Measurements from ENCODE around the gene EFCAB9. TPM values are rescaled to one million over a fixed set of nuclear protein-coding genes. Genes with fewer than 3 reads are reported as not detected.
"Not testable (repeated sequence)": the region's sequence is repeated elsewhere in the genome, so short reads cannot be mapped to it uniquely, and the experiment has no call there.

The EFCAB9 gene
- total RNA-seq, 4 donors from 2014 or later, result not detected

DNA sequence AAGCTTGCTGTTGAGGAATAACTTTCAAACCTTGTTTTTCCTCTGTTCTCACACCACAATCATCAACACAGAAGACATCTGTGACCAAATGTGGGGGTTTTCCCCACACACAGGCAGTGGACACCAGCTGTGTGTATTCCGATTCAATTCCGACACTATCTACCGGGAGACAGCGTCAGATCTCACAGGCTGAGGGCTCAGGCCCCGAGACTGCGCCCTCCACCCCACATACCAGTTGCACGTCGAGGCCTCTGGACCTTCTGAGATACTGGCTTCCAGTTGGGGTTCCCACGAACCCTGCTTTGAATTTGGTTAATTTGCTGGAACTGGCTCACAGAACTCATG lies 47.3 kb upstream of the EFCAB9 start:
- no peak overlapping the region for H3K27ac ChIP-seq
- no peaks in the 10 kb centered on the region for H3K27me3 ChIP-seq
- DNase-seq, result no peak
- peaks cover 0 to 11% (median 0%) of the 10 kb centered on the region in 3 donors for H3K36me3 ChIP-seq
- H3K4me1 ChIP-seq, result peaks cover 5 to 37% (median 8%) of the 10 kb centered on the region in 3 donors
- no peak overlapping the region for H3K4me3 ChIP-seq
- 95 to 98% methylated on average over 9 of the region's 9 CpGs for WGBS, 2 donors
- intact Hi-C loops (cut with DNase I), result no loop called here
- TF ChIP-seq, protein P1, sequence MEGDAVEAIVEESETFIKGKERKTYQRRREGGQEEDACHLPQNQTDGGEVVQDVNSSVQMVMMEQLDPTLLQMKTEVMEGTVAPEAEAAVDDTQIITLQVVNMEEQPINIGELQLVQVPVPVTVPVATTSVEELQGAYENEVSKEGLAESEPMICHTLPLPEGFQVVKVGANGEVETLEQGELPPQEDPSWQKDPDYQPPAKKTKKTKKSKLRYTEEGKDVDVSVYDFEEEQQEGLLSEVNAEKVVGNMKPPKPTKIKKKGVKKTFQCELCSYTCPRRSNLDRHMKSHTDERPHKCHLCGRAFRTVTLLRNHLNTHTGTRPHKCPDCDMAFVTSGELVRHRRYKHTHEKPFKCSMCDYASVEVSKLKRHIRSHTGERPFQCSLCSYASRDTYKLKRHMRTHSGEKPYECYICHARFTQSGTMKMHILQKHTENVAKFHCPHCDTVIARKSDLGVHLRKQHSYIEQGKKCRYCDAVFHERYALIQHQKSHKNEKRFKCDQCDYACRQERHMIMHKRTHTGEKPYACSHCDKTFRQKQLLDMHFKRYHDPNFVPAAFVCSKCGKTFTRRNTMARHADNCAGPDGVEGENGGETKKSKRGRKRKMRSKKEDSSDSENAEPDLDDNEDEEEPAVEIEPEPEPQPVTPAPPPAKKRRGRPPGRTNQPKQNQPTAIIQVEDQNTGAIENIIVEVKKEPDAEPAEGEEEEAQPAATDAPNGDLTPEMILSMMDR (IDR thresholded peaks at IDR 0.05), result no peak
- no peak for TF ChIP-seq POLR2A (IDR thresholded peaks at IDR 0.05)
- no peaks in the 10 kb centered on the region for H3K9me3 ChIP-seq

DNA sequence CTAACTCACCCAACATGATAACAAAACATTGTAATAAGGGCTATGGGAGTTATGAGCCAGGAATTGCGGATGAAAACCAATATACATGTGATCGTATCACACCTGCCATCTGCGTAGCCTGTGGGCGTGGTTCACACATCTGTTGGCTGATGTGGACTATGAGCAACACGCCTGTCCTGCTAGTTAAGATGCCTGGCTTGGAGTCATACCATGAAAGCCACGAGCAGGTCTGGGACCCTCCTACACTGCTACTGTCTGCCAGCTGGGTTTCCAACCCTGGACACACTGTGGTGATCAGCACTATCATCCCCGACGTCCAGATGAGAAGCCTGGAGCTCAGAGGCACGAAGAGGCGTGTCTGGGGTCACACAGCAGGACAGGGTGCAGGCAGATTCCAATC lies 46.1 kb upstream of the EFCAB9 start:
- DNase-seq, result no peak
- Histone ChIP-seq H3K4me3 (no peak overlapping the region), H3K36me3 (peaks cover 0 to 11% (median 0%) of the 10 kb centered on the region in 3 donors), H3K9me3 (no peaks in the 10 kb centered on the region), H3K27ac (no peak overlapping the region), H3K27me3 (no peaks in the 10 kb centered on the region), H3K4me1 (peaks cover 5 to 37% (median 8%) of the 10 kb centered on the region in 3 donors)
- no peak for TF ChIP-seq POLR2A (IDR thresholded peaks at IDR 0.05)
- TF ChIP-seq, protein P1 (IDR thresholded peaks at IDR 0.05), result no peak
- intact Hi-C loops (cut with DNase I), result no loop called here
- 67 to 94% methylated on average over 6 to 8 of the region's 10 CpGs for WGBS, 2 donors

DNA sequence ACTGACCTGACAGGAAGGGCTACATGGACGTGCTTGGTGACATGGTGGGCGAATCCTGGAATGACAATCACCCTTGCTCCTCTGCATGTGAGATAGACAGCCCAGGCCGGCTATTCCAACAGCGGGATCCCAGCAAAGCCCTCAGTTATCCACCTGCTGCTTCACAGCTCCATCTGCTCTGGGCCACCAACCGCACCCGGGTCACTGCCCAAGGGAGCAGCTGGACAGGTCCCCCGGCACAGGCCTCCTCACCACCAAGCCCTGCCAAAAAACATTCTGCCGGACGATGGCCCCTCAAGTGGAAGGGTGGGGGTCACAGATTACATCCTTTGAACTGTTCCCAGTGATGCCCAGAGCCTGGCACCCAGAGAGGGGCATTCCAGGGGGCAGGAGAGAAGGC lies 45.6 kb upstream of the EFCAB9 start:
- TF ChIP-seq, protein P1 (IDR thresholded peaks at IDR 0.05), result no peak
- TF ChIP-seq POLR2A (IDR thresholded peaks at IDR 0.05), result no peak
- DNase-seq, result no peak
- H3K36me3 ChIP-seq, result peaks cover 0 to 15% (median 0%) of the 10 kb centered on the region in 3 donors
- H3K27me3 ChIP-seq, result no peaks in the 10 kb centered on the region
- H3K4me3 ChIP-seq, result no peak overlapping the region
- 85 to 90% methylated on average over 4 to 6 of the region's 9 CpGs for WGBS, 2 donors
- H3K9me3 ChIP-seq, result no peaks in the 10 kb centered on the region
- no peak overlapping the region for H3K27ac ChIP-seq
- peaks cover 5 to 34% (median 8%) of the 10 kb centered on the region in 3 donors for H3K4me1 ChIP-seq
- intact Hi-C loops (cut with DNase I), result no loop called here

DNA sequence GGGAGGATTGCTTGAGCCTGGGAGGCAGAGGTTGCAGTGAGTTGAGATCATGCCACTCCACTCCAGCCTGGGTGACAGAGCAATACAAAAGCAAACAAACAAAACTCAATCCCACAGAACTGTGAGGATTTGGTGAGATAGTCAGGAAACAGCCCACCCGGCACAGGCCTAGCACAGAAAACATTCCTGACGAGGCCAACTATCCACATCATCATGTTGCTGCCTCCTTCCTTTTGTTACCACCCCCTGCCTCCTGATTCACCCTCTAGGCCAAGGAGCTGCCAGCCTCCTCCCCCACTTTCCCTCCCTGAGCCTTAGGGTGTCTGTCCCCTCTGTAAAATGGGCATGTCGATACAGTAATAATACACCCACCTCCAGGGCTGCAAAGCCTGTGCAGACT lies 44.9 kb upstream of the EFCAB9 start:
- H3K27ac ChIP-seq, result no peak overlapping the region
- no peaks in the 10 kb centered on the region for H3K27me3 ChIP-seq
- peaks cover 5 to 30% (median 8%) of the 10 kb centered on the region in 3 donors for H3K4me1 ChIP-seq
- no peaks in the 10 kb centered on the region for H3K9me3 ChIP-seq
- H3K36me3 ChIP-seq, result peaks cover 0 to 17% (median 0%) of the 10 kb centered on the region in 3 donors
- H3K4me3 ChIP-seq, result no peak overlapping the region
- no peak for DNase-seq
- WGBS, 2 donors, result 69 to 97% methylated on average over 3 of the region's 3 CpGs
- TF ChIP-seq, protein P1 (IDR thresholded peaks at IDR 0.05), result no peak
- no peak for TF ChIP-seq POLR2A (IDR thresholded peaks at IDR 0.05)
- intact Hi-C loops (cut with DNase I), result no loop called here

DNA sequence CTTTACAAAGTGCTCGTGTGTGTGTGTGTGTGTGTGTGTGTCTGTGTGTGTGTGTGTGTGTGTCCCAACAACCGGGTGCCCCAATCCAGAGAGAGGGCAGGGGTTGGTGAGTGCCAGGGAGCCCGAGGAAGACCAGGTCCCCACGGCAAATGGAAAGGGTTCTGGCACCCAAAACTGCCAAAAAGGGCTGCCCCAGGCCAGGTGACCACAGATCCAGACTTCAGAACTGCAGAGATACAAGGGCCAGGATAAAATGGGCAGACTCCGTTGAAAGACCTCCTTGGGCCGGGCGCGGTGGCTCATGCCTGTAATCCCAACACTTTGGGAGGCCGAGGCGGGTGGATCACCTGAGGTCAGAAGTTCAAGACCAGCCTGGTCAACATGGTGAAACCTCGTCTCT lies 44.5 kb upstream of the EFCAB9 start:
- H3K27ac ChIP-seq, result not testable (repeated sequence)
- 80 to 92% methylated on average over 4 to 7 of the region's 11 CpGs for WGBS, 2 donors

More for the DNA sequence above, 44.5 kb upstream of the EFCAB9 start:
- H3K9me3 ChIP-seq; H3K4me3 ChIP-seq; DNase-seq; H3K27me3 ChIP-seq; intact Hi-C loops (cut with DNase I): not testable (repeated sequence)
- Histone ChIP-seq H3K4me1 (peaks cover 4 to 30% (median 5%) of the 10 kb centered on the region in 3 donors), H3K36me3 (peaks cover 0 to 21% (median 0%) of the 10 kb centered on the region in 3 donors)
